Erythroblast (primary cell): ENCODE data around the gene FURIN.

ENCODE experiments used
- DNase-seq, 2 experiments: peaks; one replicate each; lab custom pipeline; 2025; lab: John Stamatoyannopoulos, UW
- GATA1 ChIP-seq: IDR thresholded peaks from 2 replicates; pipeline ENCODE4 v1.6.1; 2011; ENCODE audit warnings: low read depth, mild to moderate bottlenecking, control low read depth, low read length, moderate library complexity
- POLR2A ChIP-seq: IDR thresholded peaks from 2 replicates; pipeline ENCODE4 v1.6.1; 2011; ENCODE audit warnings: mild to moderate bottlenecking, low read length

FURIN gene

GRCh38 chr15:90929246-90930019, 61.0 kb downstream of the FURIN start:
- no peak for DNase-seq
- TF ChIP-seq POLR2A, result no peak
- no peak for TF ChIP-seq GATA1

- peak; percentile 38 to 55 for DNase-seq
- TF ChIP-seq GATA1 (no peak), POLR2A (no peak)
These were observed 62.6 kb downstream of the FURIN start for GRCh38 chr15:90930861-90931574.

- DNase-seq, result no peak
- no peak for TF ChIP-seq GATA1
- TF ChIP-seq POLR2A, result no peak
These were observed 63.1 kb downstream of the FURIN start for GRCh38 chr15:90931575-90931827.

GRCh38 chr15:90931828-90932659, 63.7 kb downstream of the FURIN start, which contains the start of gene HDDC3:
Gene HDDC3 (minus strand): TSS chr15:90932549. CDS start chr15:90932540, 9 bp downstream.
- peak; percentile 93 to 95 for DNase-seq
- TF ChIP-seq POLR2A, result peak; percentile 86
- TF ChIP-seq GATA1, result no peak

- TF ChIP-seq GATA1, result no peak
- no peak for TF ChIP-seq POLR2A
- DNase-seq, result no peak
These were observed 64.2 kb downstream of the FURIN start for GRCh38 chr15:90932660-90932991.
